DOHH2 (cell line): Measurements from ENCODE around the gene FGGY.

Source experiments
- CTCF ChIP-seq: fragments of 200-600 bp; sonication (generic); IDR thresholded peaks from one replicate; pipeline ENCODE4 v1.5.1; 2014; ENCODE audit warnings: antibody characterized with exemption, mild to moderate bottlenecking, low read depth, low read length; ENCODE audit not compliant: poor library complexity, severe bottlenecking
- EZH2phosphoT487 ChIP-seq: fragments of 200-600 bp; sonication (generic); IDR thresholded peaks from 2 replicates; pipeline ENCODE4 v1.6.1; 2017; ENCODE audit warnings: borderline replicate concordance, mild to moderate bottlenecking, antibody characterized with exemption, low read length, moderate library complexity, mixed read lengths

- TF ChIP-seq CTCF (no peak), EZH2phosphoT487 (no peak)
Observed at GRCh38 chr1:59360170-59360569, 63.3 kb downstream of the FGGY start.
